ENCODE data around the gene UBQLN4.
A peak's percentile ranks its signal among the peaks of the same experiment; 100 is the strongest.

UBQLN4 gene

GRCh38 chr1:156053768-156054499 lies at the start of gene UBQLN4:
TSS of gene UBQLN4 (minus strand) at chr1:156053798. CDS start at chr1:156053701, 97 bp downstream.
- DNase-seq: peak in 55 of 56 donors; percentile 41 to 93 (median 85)

- DNase-seq: no peak
These were observed 49.3 kb upstream of the UBQLN4 start for GRCh38 chr1:156102633-156103511.

GRCh38 chr1:156101880-156102279 lies 48.3 kb upstream of the UBQLN4 start:
- no peak for DNase-seq

DNA sequence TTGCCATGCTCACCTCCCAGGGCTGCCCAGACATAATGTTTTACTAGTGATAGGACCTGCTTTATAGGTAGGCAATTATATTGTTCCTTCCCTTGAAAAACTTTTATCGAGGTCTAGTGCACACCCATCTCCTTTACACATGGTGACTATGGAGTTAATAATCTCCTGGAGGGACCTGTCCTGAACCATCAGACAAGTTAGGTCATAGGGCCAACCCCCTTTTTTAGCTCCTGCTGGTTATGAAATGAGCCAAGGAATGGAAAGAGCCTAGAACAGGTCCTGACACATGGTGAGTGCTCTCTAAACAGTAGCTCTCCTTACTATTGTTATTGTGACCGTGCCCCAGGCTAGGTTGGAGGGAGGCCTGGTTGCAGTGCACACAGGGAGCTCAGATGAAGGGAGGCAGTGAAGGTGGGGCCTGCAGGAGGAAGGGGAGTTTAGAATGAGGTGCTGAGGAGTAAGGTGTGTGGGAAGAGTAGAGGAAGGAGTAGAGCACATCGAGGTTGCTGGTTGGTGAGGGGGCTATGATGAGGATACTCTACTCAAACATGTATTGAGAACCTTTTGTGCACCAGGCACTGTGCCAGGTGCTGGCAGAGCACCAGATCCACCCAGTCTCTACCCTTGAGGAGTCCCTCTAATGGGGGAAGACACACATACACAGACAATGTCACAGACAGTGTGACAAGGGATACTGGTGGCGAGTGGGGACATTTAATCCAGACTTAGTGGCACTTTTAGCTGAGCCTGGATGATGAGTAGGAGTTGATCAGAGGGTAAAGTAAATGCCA lies 46.8 kb upstream of the UBQLN4 start:
- no peak for DNase-seq

DNA sequence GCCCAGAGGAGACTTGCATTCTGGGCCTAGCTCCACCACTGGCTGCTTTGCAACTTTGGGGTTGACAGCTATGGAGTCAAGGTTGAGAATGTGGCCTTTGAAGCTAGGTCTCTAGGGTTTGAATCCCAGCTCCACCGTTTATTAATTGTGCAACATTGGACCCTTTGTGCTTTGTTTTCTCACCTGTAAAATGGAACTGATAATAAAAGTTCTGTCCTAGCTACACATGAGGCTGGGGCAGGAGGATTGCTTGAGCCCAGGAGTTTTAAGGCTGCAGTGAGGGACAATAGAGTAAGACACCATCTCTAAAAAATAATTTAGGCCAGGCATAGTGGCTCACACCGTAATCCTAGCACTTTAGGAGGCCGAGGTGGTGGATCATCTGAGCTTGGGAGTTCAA lies 45.7 kb upstream of the UBQLN4 start:
- DNase-seq: no peak

DNA sequence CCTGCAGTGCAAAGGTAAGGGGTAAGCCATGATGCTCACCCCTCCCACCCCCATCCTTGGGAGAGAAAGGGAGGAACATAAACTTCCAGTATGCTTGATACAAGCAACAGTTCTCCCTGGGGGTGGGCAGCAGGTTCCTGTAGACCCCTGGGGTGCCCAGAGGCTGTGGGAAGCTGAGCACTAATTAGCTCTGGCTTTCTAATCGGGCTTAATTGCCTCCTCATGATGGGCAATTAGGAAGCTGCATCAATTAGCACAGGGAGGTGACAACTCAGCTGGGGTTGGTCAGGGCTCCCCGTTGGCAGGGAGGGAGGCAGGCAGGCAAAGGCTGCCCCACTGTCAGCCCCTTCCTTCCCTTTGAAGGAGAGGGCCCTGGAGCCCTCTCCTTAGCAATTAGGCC lies 45.2 kb upstream of the UBQLN4 start:
- no peak for DNase-seq

GRCh38 chr1:156097499-156098178 lies 44.0 kb upstream of the UBQLN4 start:
- no peak for DNase-seq

GRCh38 chr1:156096640-156097391 lies 43.2 kb upstream of the UBQLN4 start:
- DNase-seq: peak in 54 of 56 donors; percentile 18 to 90 (median 70)

DNA sequence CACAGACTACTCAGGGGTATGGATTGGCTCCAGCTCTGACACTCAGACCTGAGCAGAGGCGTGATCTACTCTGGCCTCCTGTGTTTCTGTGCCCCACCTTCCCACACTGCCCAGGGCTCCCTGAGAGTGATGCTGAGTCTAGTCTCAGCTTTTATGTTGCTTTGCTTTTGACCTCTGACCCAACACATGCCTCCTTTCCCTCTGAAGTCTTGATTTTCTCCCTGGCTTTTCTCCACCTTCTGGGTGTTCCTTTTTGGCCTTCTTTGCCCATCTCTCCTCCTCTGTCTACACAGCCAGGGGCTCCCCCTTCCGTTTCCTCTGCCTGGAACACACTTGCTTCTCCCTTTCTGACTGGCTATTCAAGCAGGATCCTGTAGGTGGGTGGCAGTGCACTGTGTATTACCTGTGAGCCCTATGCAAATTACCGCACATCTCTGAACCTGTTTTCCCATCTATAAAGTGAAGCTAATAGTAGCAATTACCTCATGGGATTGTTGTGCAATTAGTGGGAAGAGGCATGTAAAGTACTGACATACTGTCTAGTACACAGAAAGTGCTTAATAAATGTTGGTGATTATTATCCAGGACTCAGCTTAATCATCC lies 42.4 kb upstream of the UBQLN4 start:
- no peak for DNase-seq

GRCh38 chr1:156091610-156092009 lies 38.0 kb upstream of the UBQLN4 start:
- DNase-seq: no peak

GRCh38 chr1:156090840-156091188 lies 37.2 kb upstream of the UBQLN4 start:
- DNase-seq: peak in 51 of 56 donors; percentile 23 to 92 (median 65)

GRCh38 chr1:156090138-156090839 lies 36.7 kb upstream of the UBQLN4 start:
- DNase-seq: peak in 1 of 56 donors; percentile 24

DNA sequence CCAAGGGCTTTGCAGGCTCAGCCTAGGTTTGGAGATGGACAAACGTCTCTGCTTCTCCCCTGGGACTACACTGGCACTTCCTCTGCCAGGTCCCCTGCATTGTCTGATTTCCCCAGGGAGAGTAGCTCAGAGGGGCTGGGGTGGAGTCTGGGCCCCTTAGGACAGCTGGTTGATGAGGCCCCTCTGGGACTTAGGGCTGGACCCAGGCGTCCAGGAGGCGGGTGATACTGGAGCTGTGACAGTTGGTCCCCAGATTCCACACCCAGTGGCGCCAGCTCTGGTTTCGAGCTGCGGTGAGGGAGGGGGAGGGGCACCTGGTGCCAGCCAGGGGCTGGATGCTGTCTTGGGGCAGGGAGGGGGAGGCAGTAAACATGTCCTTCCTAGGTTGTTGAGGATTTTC lies 36.1 kb upstream of the UBQLN4 start:
- no peak for DNase-seq

GRCh38 chr1:156086256-156086662 lies 32.7 kb upstream of the UBQLN4 start:
- no peak for DNase-seq

GRCh38 chr1:156083800-156084790 lies 30.5 kb upstream of the UBQLN4 start:
- DNase-seq: no peak

DNA sequence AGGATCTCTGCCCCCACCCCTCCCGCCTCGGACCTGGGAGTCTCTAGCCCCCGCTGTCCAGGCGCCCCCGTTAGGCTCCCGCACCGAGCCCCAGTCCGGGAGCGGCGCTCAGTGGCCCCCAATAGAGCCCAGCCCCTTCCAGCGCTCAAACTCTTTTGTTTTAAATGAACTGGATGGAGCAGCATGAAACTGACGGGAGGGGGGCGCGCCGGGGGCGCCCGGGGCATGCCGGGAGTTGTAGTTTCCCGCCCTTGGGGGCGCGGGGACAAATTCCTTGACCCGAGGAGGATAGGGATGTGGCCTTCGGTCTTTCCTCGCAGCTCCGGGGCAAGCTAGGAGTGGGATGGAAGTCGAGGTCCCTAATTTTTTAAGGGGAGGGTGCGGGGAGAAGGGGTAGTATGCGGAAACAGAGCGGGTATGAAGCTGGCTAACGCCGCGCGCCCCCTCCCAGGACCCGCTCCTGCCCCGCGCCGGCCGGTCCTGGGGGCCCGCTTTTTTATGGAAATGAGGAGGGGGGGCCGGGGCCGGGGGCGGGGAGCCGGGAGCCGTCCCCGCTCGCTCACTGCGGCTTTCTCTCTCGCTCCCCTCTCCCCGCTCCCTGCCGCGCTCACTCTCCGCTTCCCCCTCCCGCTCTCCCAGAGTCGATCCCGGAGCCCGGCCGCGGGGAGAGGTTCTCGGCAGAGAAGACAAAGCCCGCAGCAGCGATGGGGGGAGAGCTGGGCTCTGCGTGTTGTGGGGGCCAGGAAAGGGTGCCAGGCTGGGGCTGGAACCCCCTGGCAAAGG lies 28.9 kb upstream of the UBQLN4 start, which contains the start of gene MEX3A:
TSS of gene MEX3A (minus strand) at position 157 of the 783 bp plus-strand sequence. CDS start 467 bp downstream, outside the sequence.
- peak in 54 of 56 donors; percentile 11 to 85 (median 66) for DNase-seq

DNA sequence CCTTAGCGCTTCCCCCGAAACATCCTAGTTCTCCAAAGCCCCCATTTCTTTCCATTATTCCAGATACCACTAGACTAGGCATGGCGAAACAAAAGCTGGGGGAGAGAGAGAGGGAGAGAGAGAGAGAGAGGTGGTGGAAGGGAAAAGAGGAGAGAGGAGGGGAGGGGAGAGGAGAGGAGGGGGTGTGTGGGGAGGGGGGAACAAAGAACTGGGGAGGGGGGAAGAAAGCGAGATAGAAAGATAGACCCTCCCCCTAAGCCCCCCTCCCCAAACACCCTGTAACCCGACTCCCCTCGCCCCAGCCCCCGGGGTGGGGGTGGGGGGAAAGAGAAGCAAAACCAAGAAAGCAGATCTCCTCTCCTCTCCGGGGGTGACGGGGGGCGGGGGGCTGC lies 28.3 kb upstream of the UBQLN4 start:
- DNase-seq: no peak
